Activated CD8-positive, alpha-beta memory T cell treated with anti-CD3 and anti-CD28 coated beads, Interleukin-2, amount 50 U/mL, for 1 hour (primary cell): ENCODE measurements around the gene H2AZ2.
A peak's percentile ranks its signal among the peaks of the same experiment; 100 is the strongest.
"Not testable (repeated sequence)": the region's sequence is repeated elsewhere in the genome, so short reads cannot be mapped to it uniquely, and the experiment has no call there.

Experiments used
- DNase-seq: peaks from one replicate; pipeline ENCODE4 v3.0.0-alpha.2; 2020; ENCODE audit errors: extremely low read depth

H2AZ2 gene

DNA sequence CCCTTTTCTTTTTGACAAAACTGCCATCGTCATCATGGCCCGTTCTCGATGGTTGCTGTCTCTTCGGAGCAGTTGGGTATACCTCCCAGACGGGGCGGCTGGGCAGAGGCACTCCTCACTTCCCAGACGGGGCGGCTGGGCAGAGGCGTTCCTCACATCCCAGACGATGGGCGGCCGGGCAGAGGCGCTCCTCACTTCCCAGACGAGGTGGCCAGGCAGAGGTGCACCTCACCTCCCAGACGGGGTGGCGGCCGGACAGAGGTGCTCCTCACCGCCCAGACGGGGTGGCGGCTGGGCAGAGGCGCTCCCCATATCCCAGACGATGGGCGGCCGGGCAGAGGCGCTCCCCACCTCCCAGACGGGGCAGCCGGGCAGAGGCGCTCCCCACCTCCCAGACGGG, 22.9 kb upstream of the H2AZ2 start:
- not testable (repeated sequence) for DNase-seq

DNA sequence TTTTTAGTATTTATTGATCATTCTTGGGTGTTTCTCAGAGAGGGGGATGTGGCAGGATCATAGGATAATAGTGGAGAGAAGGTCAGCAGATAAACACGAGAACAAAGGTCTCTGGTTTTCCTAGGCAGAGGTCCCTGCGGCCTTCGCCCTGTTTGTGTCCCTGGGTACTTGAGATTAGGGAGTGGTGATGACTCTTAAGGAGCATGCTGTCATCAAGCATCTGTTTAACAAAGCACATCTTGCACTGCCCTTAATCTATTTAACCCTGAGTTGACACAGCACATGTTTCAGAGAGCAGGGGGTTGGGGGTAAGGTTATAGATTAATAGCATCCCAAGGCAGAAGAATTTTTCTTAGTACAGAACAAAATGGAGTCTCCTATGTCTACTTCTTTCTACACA, 22.4 kb upstream of the H2AZ2 start:
- not testable (repeated sequence) for DNase-seq

DNA sequence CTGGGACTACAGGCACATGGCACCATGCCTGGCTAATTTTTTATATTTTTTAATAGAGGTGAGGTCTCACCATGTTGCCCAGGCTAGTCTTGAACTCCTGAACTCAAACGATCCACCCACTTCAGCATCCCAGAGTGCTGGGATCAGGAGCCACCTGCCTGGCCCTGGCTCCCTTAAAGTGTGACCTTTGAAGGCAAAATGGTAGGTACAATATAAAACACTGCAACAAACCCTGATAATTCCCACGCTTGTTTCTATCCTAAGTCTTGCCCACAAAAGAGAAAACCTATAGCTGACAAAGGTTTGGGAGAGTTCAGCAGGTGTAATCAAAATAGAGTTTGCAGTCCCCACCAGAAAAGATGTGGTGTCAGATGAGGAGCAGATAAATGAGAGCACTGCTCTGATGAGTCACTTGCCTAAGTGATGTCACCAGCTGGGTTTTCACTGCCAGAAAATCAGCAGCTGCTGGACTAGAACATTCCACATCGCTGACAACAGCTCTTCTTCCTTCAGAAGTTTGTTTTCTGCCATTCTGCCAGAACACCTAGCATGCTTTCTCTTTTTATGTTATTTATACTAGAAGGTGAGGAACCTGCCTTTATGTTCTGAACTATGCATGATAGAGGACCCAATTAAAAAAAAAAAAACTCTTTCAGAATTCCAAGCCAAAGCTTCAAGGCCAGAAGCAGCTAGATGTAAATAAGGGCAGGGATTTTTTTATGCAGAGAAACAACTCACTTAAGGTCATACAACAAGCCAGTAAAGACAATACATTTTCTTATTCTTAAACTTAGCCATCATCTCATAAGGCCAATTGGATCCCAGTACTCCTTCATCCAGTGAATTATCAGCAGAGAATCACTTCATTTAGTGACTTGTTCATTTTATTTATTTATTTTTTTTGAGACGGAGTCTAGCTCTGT, 19.4 kb upstream of the H2AZ2 start:
- no peak for DNase-seq

DNA sequence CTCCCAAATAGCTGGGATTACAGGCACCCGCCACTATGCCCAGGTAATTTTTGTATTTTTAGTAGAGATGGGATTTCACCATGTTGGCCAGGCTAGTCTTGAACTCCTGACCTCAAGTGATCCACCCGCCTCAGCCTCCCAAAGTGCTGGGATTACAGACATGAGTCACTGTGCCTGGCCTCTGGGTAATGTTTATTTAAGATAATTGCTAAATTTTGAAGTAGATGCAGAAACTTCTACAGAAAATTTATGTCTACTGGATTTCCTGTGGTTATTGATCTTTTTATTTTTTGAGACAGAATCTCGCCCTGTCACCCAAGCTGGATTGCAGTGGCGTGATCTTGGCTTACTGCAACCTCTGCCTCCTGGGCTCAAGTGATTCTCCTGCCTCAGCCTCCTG, 14.1 kb upstream of the H2AZ2 start:
- DNase-seq: not testable (repeated sequence)

DNA sequence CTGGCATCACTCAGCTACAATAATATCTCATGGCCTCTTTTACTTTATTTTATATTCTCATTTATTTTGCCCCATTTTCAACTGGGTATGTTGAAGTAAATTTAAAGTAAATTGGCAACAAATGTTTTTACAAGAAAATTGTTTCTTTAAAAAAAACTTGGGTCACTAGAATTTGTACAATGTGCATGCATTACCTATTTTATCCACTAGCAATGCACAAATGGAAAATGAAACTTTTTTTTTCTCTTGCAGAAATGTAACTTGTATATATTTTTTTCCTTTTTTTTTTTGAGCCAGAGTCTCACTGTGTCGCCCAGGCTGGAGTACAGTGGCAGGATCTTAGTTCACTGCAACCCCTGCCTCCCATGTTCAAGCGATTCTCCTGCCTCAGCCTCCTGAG, 10.3 kb upstream of the H2AZ2 start:
- DNase-seq: no peak

DNA sequence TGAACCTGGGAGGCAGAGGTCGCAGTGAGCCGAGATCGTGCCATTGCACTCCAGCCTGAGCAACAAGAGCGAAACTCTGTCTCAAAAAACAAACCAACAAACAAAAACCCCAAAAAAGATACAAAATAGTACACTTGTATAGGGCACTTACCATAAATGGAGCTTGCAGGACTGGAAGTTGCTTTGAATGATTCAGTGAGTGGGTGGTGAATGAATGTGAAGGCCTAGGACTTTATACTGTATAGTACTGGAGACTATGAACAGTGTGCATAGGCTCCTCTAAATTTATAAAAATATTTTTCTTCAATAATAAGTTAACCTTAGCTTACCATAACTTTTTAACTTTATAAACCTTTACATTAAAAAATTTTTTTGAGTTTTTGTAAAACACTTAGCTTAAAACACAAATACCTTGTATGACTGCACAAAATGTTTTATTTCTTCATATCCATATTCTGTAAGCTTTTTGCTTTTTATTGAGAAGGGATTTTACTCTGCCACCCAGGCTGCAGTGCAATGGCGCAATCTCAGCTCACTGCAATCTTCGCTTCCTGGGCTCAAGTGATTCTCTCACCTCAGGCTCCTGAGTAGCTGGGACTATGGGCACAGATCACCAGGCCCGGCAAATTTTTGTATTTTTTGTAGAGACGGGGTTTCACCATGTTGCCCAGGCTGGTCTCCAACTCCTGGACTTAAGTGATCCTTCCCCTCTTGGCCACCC, 6.9 kb upstream of the H2AZ2 start:
- DNase-seq: no peak

DNA sequence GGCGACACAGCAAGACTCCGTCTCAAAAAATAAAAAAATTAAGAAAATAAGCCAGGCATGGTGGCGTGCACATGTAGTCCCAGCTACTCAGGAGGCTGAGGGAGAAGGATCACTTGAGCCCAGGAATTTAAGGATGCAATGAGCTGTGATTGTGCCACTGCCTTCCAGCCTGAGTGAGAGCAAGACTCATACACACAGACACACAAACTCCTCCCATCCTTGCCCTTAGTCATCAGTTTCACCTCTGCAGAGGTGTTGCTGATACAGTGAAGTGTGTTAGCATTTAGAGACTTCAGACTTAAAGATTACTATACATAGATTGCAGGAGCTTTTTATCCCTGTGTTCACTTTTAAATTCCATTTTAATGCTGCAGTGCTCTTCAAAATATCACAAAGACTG, 5.5 kb upstream of the H2AZ2 start:
- no peak for DNase-seq

DNA sequence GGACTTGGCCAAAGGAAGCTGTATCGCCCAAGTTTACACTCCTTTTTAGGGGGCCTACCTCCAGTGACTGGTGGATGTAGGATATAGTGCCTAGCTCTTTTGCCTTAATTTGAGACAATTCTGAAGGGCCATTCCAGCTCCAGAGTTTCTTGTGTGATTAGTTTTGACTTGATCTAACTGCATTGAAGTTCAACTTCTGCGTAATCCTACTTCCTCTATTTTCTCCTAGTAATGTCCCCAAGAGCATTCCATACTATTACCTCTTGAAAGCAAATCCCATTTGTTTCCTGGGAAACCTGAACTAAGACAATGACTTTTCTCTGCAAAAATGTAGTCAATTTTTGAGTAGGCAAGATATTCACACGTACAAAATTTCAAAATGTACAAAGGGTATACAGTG, 4.7 kb upstream of the H2AZ2 start:
- no peak for DNase-seq

DNA sequence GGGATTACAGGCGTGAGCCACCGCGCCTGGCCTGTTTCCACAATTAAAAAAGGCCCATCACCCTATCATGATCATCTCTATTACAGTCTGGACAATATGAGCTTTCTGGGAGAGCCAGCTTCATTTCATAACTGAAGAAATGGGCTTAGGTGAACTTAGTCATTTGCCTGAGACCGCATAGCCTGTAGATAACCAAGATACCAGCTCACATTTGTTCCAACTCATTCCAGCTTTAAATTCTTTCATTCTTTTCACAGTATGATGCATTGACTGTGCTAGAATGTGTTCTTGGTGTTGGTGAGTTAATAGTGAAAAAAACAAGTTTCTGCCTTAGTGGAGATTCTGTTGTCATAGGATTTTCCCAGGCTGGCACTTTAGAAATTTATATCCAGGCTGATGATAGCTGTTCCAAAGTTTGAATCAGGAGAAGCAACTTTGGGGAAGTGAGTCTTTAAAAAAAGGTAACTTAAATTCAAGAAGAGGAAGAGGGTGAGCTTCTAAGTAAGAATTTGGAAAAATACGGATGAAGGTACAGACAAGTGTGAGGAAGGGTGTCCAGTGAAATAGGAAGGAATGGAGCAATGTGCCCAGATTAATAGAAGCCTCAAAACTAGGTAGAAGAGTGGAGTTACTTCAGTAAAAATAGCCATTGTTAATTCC, 2.1 kb upstream of the H2AZ2 start:
- DNase-seq: no peak

DNA sequence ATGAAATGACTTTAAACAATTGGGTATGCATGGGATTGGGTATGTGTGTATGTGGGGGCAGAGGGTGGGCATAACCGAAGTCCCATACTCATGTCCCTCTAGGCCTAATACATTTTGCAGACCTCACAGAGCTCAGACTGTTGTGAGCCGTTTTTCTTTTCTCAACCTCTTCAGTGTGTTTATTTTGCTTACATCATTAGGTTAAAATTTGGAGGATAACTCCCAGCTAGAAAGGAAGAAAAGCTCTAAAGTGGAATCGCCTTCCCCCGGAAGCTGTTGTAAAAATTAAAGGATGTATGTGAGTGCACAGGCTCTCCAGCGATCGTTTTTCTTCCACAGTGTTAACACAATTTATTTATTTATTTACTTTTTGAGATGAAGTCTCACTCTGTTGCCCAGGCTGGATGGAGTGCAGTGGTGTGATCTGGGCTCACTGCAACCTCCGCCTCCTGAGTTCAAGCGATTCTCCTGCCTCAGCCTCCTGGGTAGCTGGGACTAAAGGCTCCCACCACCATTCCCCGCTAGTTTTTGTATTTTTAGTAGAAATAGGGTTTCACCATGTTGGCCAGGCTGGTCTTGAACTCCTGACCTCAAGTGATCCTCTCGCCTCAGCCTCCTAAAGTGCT, 1.5 kb upstream of the H2AZ2 start:
- no peak for DNase-seq

DNA sequence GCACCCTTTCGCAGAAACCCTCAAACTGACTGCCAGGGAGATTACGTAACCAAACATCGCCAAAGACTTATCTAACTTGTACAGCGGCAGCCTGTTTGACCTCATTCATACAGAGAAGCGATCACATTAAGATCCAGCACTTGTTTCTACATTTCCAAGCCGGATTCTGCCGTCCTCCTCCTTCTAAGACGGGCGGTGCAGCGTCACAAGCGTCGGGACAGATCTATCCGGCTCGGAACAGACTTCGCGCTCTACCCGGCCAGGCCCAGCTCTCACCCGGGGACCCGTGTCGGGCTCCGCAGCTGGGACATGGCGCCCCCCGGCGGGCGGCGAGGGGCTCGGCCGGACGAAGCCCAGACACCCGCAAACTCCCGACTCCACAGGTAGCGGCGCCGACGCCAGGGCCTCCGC, 373 bp downstream of the H2AZ2 start:
- peak; percentile 60 for DNase-seq

DNA sequence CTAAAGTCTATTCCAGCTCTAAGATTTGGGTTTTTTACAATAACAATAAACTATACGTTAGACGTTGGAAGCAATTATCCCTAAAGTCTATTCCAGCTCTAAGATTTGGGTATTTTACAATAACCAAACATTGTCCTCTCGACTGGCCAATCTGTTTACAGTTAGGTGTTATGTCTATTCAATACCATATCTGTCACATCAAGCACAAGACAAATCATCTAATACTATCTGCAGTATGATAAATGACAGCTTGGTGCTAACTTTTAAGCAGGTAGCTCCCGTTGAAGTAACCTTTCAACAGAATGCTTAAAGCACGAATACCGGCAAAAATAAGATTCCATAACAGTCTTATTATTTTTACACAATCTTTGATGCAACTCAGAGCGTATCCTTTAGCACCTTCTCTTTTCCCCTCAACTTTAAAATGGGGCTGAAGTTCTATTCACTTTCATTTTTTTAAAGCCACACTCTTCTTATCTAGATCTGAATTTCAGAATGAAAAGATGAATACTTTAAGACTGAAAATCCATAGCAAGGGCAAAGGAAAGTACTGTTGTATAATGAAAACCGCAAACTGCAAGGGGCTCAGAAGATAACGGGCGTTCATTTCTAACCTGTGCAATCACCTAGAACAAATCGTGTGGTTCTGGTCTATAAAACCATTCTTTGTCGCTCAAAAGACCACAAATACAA, 925 bp downstream of the H2AZ2 start:
- DNase-seq: no peak

DNA sequence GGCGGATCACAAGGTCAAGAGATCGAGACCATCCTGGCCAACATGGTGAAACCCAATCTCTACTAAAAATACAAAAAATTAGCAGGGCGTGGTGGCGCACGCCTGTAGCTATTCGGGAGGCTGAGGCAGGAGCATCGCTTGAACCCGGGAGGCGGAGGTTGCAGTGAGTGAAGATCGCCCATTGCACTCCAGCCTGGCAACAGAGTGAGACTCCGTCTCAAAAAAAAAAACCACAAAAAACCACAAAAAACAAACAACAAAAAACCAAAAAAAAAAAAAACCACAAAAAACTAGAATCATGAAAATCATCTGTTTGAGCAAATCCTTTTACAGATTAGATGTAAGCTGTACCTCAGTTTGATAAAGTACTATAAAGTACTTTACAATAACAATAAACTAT, 1.5 kb downstream of the H2AZ2 start:
- not testable (repeated sequence) for DNase-seq

DNA sequence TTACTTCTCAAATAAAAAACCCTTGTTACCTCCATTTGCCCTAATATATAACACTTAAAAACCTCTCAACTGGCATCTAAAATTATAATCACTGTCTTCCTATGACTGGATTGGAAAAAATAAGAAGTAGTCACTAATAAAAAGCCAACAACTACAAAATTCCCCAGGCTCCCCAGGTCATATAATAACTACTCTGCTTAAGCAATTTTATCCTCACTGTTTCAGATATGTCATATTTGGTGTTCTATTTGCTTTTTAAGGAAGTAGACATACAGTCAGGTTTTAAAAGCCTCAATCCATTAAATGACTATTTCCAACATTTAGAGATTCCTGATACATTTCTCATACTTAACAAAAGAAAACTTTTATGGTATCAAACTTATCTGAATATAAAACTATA, 2.4 kb downstream of the H2AZ2 start:
- DNase-seq: no peak

DNA sequence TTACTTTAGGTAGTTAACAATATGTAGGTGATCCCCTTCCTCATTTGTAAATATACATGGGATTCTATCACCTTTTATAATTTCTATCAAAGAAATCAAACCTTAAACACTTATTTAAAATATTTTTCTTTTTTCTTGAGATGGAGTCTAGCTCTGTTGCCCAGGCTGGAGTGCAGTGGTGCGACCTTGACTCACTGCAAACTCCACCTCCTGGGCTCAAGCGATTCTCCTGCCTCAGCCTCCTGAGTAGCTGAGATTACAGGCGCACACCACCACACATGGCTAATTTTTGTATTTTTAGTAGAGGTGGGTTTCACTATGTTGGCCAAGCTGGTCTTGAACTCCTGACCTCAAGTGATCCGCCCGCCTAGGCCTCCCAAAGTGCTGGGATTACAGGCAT, 4.4 kb downstream of the H2AZ2 start:
- DNase-seq: not testable (repeated sequence)

DNA sequence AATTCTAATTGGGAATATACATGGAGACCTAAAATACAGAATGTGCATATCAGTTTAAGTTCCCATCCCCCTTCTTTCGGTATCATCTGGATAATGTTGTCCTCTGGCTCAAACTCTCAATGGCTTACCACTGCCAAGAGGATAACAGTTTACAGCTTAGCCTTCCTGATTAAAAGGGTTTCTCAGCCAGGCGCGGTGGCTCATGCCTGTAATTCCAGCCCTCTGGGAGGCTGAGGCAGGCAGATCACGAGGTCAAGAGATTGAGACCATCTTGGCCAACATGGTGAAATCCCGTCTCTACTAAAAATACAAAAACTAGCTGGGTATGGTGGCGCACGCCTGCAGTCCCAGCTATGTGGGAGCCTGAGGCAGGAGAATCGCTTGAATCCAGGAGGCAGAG, 5.2 kb downstream of the H2AZ2 start:
- not testable (repeated sequence) for DNase-seq

DNA sequence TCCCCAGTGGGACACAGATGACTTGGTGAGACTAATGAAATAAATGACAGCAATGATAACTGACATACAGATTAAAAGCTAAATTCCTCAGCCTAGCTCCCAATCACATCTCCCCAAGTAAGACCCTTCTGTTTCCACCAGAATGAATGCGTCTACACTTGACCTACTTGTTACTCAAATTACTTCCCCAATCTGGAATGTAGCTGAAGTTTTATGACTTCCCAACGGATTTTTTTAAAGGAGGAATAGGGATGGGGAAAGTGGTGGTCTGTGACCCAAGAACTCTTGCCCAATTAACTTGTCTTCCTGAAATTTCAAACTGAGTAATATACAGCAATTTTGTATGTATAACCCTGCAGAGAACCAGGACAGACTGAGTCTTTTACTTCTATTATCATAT, 9.1 kb downstream of the H2AZ2 start:
- no peak for DNase-seq

DNA sequence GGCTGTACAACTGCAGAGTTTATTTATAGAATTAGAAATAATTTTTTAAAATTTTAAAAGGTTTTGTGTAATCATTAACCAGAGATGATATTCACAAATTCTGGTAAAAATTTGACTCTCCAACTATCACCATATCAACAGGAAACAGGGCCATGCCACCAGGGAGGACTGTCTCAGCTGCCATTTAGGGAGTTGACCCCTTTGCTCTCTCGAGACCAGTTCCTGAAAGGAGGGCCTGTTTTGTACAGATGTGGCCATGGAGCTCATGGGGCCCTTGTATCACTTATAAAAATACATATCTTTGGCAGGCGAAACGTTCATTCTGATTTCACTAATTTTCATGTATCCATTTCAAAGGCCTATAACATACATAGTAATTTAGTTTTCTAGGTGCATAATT, 20.3 kb downstream of the H2AZ2 start:
- DNase-seq: no peak

DNA sequence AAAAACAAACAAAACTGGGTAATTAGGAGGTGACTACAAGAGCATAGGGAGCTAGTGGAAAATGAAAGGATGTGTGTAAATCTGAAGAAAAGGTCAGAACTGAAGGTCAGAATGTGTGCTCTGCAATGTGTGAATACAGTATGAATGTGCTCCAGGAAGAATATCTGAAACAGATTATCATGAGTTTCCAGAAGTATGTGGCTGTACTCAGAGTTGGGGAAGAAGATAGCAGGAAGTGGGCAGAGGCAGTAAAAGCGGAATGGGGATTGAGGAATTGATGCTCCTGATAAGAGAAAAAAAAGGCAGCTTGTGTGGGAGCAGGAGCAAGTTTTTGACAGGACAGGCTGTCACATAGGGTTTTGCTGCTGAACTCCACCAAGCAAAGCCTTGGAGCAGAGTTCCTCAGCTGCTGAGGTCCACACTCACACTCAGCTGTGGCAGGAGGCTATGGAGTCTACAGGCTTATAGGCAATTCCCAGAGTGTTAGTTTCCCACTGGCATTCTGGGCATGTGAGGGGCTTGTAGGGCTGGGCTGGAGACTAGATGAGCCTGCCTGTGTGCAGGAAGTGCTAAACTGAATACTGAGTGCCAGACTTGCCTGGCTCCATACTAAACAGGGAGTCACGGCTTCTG, 22.9 kb downstream of the H2AZ2 start:
- DNase-seq: no peak

DNA sequence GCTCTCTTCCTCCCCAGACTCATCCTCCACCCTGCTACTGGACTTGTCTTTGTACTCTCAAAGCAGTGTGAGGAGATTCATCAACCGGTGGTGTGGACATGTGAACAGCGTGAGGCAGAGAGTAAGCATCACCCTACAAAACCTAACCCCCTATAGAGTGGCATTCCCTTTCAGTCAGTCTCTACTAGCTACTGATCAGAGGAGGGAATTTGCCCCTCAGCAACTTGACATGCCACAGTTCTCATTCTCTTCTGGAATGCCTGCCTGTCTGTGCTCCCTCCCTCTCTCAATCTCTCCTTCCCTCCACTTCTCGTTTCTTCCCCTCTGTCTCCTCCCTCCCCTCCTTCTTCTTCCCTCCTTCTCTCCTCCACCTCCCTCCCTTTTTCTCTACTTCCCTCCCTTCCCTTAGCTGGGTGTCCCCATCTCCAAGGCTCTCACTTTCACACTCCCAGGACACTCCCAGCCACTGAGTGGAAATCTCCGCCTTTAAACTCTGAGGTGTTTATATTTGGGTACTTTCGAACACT, 24.6 kb downstream of the H2AZ2 start:
- DNase-seq: no peak

DNA sequence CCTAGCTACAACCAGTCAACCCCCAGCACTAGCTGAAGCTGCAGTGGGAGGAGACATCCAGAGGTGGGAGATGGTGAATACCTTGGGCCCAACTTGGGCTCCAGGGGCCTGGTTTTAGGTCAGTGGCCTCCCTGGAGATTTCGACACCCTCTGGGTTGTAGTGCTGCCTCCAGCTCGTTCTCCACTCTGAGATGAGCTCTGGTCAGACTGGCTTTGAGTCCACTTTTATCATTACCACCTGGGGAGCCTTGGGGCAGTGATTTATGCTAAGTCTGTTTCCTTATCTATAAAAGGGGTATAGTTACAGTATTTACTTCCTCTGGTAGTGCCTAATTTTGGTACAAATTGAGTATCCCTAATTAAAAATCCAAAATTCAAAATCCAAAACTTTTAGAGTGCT, 28.6 kb downstream of the H2AZ2 start:
- DNase-seq: no peak
